Mammary epithelial cell (primary cell): ENCODE measurements around the gene DCDC1.

Source experiments
- CTCF ChIP-seq, 2 donors: IDR thresholded peaks in 1 of 2; conservative IDR thresholded peaks in 1 of 2; 2 replicates each; pipeline ENCODE4 v1.5.1; 2011 to 2012; ENCODE audit warnings: inconsistent platforms in 2 of 2, low read length in 2 of 2, mild to moderate bottlenecking in 2 of 2, control low read depth in 1 of 2, low read depth in 1 of 2; ENCODE audit not compliant: insufficient read depth in 1 of 2; ENCODE audit errors: extremely low read depth in 1 of 2
- EZH2 ChIP-seq: IDR thresholded peaks from 2 replicates; pipeline ENCODE4 v1.6.1; 2012; ENCODE audit warnings: low read length, inconsistent platforms, borderline replicate concordance

GRCh38 chr11:30984827-30985226, 384.7 kb downstream of the DCDC1 start:
- TF ChIP-seq CTCF (conservative IDR thresholded peaks at IDR 0.05 in 1 of 2, IDR thresholded peaks at IDR 0.05 in 1 of 2; ENCODE audit: extremely low read depth in 1 of 2, insufficient read depth in 1 of 2, low read depth in 1 of 2, low read length in 2 of 2), result no peak
- no peak for TF ChIP-seq EZH2
